Glutamatergic neuron (in vitro differentiated cells): ENCODE data around the gene MEX3B. TPM values are rescaled to one million over a fixed set of nuclear protein-coding genes. Genes with fewer than 3 reads are reported as not detected.

Experiments used
- DNase-seq: peaks from one replicate; pipeline ENCODE4 v3.0.0; 2022
- H3K27ac Mint-ChIP-seq: one replicate; pipeline ENCODE4 v1.8.0; 2020; ENCODE audit warnings: mild to moderate bottlenecking, mixed read lengths, inconsistent platforms; ENCODE audit not compliant: unreplicated experiment
- H3K27me3 Mint-ChIP-seq: one replicate; pipeline ENCODE4 v1.8.0; 2020; ENCODE audit warnings: mild to moderate bottlenecking, moderate library complexity, mixed read lengths, inconsistent platforms; ENCODE audit not compliant: unreplicated experiment
- H3K36me3 Mint-ChIP-seq: one replicate; pipeline ENCODE4 v1.8.0; 2020; ENCODE audit warnings: mild to moderate bottlenecking, mixed read lengths, inconsistent platforms; ENCODE audit not compliant: unreplicated experiment
- H3K4me1 Mint-ChIP-seq: one replicate; pipeline ENCODE4 v1.8.0; 2020; ENCODE audit warnings: mild to moderate bottlenecking, low read depth, mixed read lengths, inconsistent platforms; ENCODE audit not compliant: unreplicated experiment
- H3K4me3 Mint-ChIP-seq: one replicate; pipeline ENCODE4 v1.8.0; 2020; ENCODE audit warnings: mild to moderate bottlenecking, mixed read lengths, inconsistent platforms; ENCODE audit not compliant: unreplicated experiment
- H3K9me3 Mint-ChIP-seq: one replicate; pipeline ENCODE4 v1.8.0; 2020; ENCODE audit warnings: mild to moderate bottlenecking, moderate library complexity, mixed read lengths, inconsistent platforms; ENCODE audit not compliant: unreplicated experiment
- total RNA-seq: library from RNA; stranded (reverse); fragmentation: NEBNext Ultra II Directional; extraction: Animal tissue kit (Norgen Biotek cat#: 25700); gene quantifications from one replicate; pipeline ENCODE4 v1.2.1, GENCODE V29; 2021; ENCODE audit not compliant: unreplicated experiment
- TF ChIP-seq, protein P1 (sequence below): fragments of 200-600 bp; sonication (generic); IDR thresholded peaks from one replicate; pipeline ENCODE4 v1.5.0; 2021; ENCODE audit not compliant: partially characterized antibody, unreplicated experiment

MEX3B gene
- total RNA-seq, 1 donor from 2014 or later, result 96.2 TPM

DNA sequence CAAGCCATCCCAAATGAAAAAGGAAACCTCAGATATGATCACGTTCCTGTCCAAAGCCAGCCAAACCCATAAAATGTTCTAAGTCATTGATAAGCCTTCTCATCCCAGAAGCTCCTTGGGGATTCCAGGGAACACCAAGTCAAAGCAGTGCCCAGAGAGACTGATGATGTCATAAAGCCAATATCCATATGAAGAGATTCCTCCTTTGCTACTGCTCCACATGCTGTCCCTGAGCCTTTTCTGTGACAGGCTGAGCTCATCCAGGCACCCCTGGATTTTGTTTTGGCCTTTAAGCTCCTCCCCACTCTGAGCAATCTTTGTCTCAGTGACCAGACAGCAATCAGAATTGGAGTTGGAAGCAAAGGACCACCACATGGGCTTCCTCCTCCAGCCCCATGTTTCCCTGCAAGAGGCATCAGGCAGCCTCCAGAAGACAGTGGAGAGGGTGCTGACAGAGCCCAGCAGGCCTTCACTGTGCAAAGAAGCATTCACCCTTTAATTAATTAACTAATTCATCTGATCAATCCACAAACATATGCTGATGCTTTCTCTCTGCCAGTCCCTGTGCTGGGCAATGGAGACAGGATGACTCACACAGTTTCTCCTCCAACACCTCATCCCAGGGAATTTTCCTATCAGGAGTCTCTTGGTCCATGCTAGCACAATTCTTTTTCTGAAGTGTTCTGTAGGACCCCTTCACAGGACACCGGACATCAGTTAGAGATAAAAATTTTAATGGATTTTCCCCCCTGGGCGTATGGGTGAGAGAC is 25.0 kb downstream of the MEX3B start:
- Mint-ChIP-seq H3K36me3 (no peaks in the 10 kb centered on the region), H3K27ac (peak overlapping the region; percentile 10), H3K4me3 (no peak overlapping the region), H3K27me3 (peaks cover 1% of the 10 kb centered on the region), H3K4me1 (peaks cover 3% of the 10 kb centered on the region), H3K9me3 (no peaks in the 10 kb centered on the region)
- no peak for DNase-seq
- TF ChIP-seq, protein P1, sequence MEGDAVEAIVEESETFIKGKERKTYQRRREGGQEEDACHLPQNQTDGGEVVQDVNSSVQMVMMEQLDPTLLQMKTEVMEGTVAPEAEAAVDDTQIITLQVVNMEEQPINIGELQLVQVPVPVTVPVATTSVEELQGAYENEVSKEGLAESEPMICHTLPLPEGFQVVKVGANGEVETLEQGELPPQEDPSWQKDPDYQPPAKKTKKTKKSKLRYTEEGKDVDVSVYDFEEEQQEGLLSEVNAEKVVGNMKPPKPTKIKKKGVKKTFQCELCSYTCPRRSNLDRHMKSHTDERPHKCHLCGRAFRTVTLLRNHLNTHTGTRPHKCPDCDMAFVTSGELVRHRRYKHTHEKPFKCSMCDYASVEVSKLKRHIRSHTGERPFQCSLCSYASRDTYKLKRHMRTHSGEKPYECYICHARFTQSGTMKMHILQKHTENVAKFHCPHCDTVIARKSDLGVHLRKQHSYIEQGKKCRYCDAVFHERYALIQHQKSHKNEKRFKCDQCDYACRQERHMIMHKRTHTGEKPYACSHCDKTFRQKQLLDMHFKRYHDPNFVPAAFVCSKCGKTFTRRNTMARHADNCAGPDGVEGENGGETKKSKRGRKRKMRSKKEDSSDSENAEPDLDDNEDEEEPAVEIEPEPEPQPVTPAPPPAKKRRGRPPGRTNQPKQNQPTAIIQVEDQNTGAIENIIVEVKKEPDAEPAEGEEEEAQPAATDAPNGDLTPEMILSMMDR, result no peak

DNA sequence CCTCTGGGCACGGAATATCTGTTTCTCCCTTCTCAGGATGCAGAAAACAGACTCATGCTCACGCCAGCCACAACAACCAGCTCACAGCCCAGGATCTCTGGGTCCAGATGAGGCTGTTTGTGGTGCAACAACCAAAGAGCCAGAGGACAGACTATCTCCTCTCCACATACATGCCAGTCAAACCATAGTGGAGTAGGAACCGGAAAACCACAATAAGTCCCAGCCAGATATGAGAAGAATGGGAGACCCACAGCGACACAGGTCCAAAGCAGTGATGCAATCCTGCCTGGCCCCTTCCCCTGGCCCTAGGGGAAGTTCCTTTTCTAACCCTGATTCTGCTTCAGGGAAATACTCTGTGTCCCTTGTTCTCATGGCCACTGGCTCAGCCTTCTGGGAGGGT is 27.6 kb downstream of the MEX3B start:
- H3K4me1 Mint-ChIP-seq, result peaks cover 3% of the 10 kb centered on the region
- H3K36me3 Mint-ChIP-seq, result no peaks in the 10 kb centered on the region
- DNase-seq, result no peak
- no peak overlapping the region for H3K4me3 Mint-ChIP-seq
- no peaks in the 10 kb centered on the region for H3K9me3 Mint-ChIP-seq
- H3K27ac Mint-ChIP-seq, result no peak overlapping the region
- peaks cover 1% of the 10 kb centered on the region for H3K27me3 Mint-ChIP-seq
- TF ChIP-seq, protein P1, result no peak

DNA sequence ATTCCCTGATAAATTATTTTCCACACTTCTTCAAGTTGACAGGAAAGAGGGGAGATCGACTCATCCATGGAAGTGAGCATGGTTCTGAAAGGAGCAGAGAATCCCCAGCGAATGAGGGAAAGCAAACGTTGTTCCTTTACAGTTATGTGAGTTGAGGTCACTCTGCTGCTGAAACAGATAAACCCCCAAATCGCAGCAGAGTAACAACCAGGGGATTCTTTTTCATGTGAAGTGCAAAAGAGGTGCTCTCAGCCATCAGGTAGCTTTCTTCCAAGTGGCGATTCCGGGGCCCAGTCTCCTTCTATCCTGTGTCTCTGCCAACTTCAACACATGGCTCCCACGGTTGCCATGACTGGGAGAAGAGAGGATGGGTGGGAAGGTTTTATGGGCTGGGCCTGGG is 28.2 kb downstream of the MEX3B start:
- no peak overlapping the region for H3K4me3 Mint-ChIP-seq
- H3K27me3 Mint-ChIP-seq, result peaks cover 1% of the 10 kb centered on the region
- H3K4me1 Mint-ChIP-seq, result peaks cover 3% of the 10 kb centered on the region
- DNase-seq, result no peak
- no peaks in the 10 kb centered on the region for H3K36me3 Mint-ChIP-seq
- H3K27ac Mint-ChIP-seq, result no peak overlapping the region
- H3K9me3 Mint-ChIP-seq, result no peaks in the 10 kb centered on the region
- TF ChIP-seq, protein P1, result no peak

DNA sequence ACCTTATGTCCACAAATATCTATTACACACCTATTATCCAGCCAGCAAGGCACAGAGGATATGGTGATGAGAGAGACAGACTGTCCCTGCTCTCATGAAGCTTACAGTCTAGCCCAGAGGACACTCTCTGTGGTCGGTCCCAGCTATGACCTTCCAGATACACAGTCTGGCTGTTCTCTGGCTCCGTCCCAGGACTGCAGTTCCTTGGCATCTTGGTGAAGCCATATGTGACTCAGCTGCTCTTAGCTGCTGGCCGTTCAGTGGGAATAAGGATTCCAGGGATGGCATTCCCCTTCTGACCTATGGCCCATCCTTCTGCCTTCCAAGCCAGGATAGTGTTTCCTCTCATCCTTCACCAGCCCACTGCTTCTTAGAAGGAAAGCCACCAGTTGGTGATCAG is 30.8 kb downstream of the MEX3B start:
- Mint-ChIP-seq H3K4me3 (no peak overlapping the region), H3K36me3 (peaks cover 7% of the 10 kb centered on the region), H3K27me3 (peaks cover 4% of the 10 kb centered on the region), H3K27ac (no peak overlapping the region), H3K4me1 (no peaks in the 10 kb centered on the region), H3K9me3 (peaks cover 2% of the 10 kb centered on the region)
- DNase-seq, result no peak
- TF ChIP-seq, protein P1, result no peak

DNA sequence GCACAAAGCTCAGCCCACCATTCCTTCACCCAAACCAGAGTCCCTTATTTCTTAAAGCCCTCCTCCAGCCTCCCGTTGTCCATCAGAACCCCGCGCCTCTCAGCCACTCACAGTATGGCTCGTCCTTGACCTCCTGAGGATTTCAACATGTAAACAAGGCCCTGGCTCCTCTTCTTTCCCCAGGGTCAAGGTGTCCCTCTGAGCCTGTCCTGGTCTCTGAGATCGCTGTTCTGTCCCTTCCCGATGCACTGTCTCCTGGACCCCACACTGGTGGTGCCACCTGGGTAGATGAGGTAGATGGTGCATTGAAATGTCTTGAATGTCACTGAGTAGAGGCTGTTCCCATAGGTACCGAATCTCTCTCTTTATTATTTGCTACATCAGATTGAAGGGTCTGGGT is 32.9 kb downstream of the MEX3B start:
- Mint-ChIP-seq H3K4me3 (no peak overlapping the region), H3K36me3 (peaks cover 7% of the 10 kb centered on the region), H3K27me3 (peaks cover 4% of the 10 kb centered on the region), H3K4me1 (no peaks in the 10 kb centered on the region), H3K27ac (no peak overlapping the region), H3K9me3 (peaks cover 2% of the 10 kb centered on the region)
- TF ChIP-seq, protein P1, result no peak
- DNase-seq, result no peak
